ENCODE data around the gene ARHGEF2.

GRCh38 chr1:155966750-155967149 lies 11.6 kb downstream of the ARHGEF2 start:
- TF ChIP-seq POLR2A (IDR thresholded peaks at IDR 0.05; ENCODE audit: low read length) (no peak), GATA1 (IDR thresholded peaks at IDR 0.05; ENCODE audit: low read depth, low read length) (no peak)
